Measurements from ENCODE around the gene SECISBP2L. TPM values are rescaled to one million over a fixed set of nuclear protein-coding genes. Genes with fewer than 3 reads are reported as not detected.

The SECISBP2L gene
- total and polyA plus RNA-seq, 2 donors (not counting 3 experiments of a cell fraction or from before 2014, with no cell fraction given): 23.1 to 52.3 TPM

GRCh38 chr15:48965972-48966371 lies 80.3 kb downstream of the SECISBP2L start:
- dilution Hi-C loops (cut with MboI; ENCODE audit: extremely low pct_ligation_motif_present, low sequenced_read_pairs): no loop called here

More at GRCh38 chr15:48965972-48966371, 80.3 kb downstream of the SECISBP2L start:
- CTCF ChIA-PET: interaction anchor here (1.0 to 6.0 kb wide), 3 partner anchors 9 to 180 kb away, joined by 3 to 86 read pairs (median 43); no protein-coding TSS in a partner anchor
- H3K4me1 ChIP-seq (ENCODE audit: control insufficient read depth, extremely low read depth, insufficient read depth, low read length): peaks cover 8% of the 10 kb centered on the region
- H3K9me3 ChIP-seq (replicated peaks; ENCODE audit: control insufficient read depth, insufficient read depth, low read length): no peaks in the 10 kb centered on the region
- TF ChIP-seq CTCF (IDR thresholded peaks at IDR 0.05; ENCODE audit: extremely low read depth in 1 of 2, insufficient read depth in 1 of 2, low read depth in 1 of 2, low read length in 2 of 2) (no peak), POLR2AphosphoS5 (IDR thresholded peaks at IDR 0.05; ENCODE audit: insufficient read depth, low read depth, low read length) (no peak), GATA2 (IDR thresholded peaks at IDR 0.05; ENCODE audit: insufficient read depth, insufficient read length, low read depth, low read length) (no peak), POLR2A (IDR thresholded peaks at IDR 0.05; ENCODE audit: low read depth, low read length) (no peak), MYC (IDR thresholded peaks at IDR 0.05; ENCODE audit: low read depth, low read length) (no peak), FOS (IDR thresholded peaks at IDR 0.05; ENCODE audit: borderline replicate concordance, insufficient read depth, low read length) (no peak), MAX (IDR thresholded peaks at IDR 0.05; ENCODE audit: insufficient read depth, insufficient read length) (no peak), EZH2 (IDR thresholded peaks at IDR 0.05; ENCODE audit: borderline replicate concordance, low read depth, low read length, severe bottlenecking) (no peak), JUN (IDR thresholded peaks at IDR 0.05; ENCODE audit: borderline replicate concordance, insufficient read depth, insufficient read length, low read depth) (no peak)
- intact Hi-C loops (cut with micrococcal nuclease): no loop called here
- H4K20me1 ChIP-seq (replicated peaks; ENCODE audit: control insufficient read depth, extremely low read depth, insufficient read depth, low read length): no peaks in the 10 kb centered on the region
- no peaks in the 10 kb centered on the region for H3K79me2 ChIP-seq (ENCODE audit: control insufficient read depth, insufficient read depth, low read length)
- no peaks in the 10 kb centered on the region for H3K36me3 ChIP-seq (ENCODE audit: control insufficient read depth in 2 of 2, extremely low read depth in 1 of 2, insufficient read depth in 2 of 2, low read length in 2 of 2)
- no peak overlapping the region for H3K4me2 ChIP-seq (ENCODE audit: insufficient read depth, low read length)
- H3K4me3 ChIP-seq (replicated peaks in 1 of 3; ENCODE audit: insufficient read depth in 1 of 3, low read depth in 1 of 3, low read length in 3 of 3): no peak overlapping the region
- FAIRE-seq (no peak), DNase-seq (ENCODE audit: low read depth, low spot score) (no peak)
- no peak overlapping the region for H3K9ac ChIP-seq (replicated peaks; ENCODE audit: extremely low read depth, insufficient read depth, low read length)
- POLR2A ChIA-PET: no interaction called here
- H3K9me1 ChIP-seq (replicated peaks; ENCODE audit: control insufficient read depth, extremely low read depth, insufficient read depth, low read length): no peaks in the 10 kb centered on the region
- no TSS peak for BruUV-seq (replicated peaks)
- H3K27ac ChIP-seq (ENCODE audit: insufficient read depth, low read depth, low read length): no peak overlapping the region
- H3K27me3 ChIP-seq (ENCODE audit: control insufficient read depth in 2 of 2, insufficient read depth in 2 of 2, low read length in 2 of 2): peaks cover 18 to 29% of the 10 kb centered on the region in 2 experiments
- H2AFZ ChIP-seq (ENCODE audit: low read depth, low read length): no peak overlapping the region

Data from endothelial cell of umbilical vein (primary cell).